K562 (cell line): ENCODE measurements around the gene FAM53A. TPM values are rescaled to one million over a fixed set of nuclear protein-coding genes. Genes with fewer than 3 reads are reported as not detected.

ENCODE experiments used
- ATAC-seq: fragments of 200-7000 bp; cut with Tn5 transposase; 3 replicates; pipeline ENCODE4 v1.9.1; 2020; ENCODE audit warnings: moderate library complexity
- BruUV-seq: library from RNA; stranded (reverse); fragments of 400-500 nt; replicated peaks from 2 replicates; lab custom pipeline; 2021; lab: Mats Ljungman, UMichigan
- CTCF ChIA-PET: fragments of 300-600 bp; formaldehyde crosslinking; extraction: SDS; loops from one replicate; lab custom pipeline; 2021; ENCODE audit warnings: low intra/inter-chr PET ratio; lab: Yijun Ruan, JAX
- POLR2A ChIA-PET: fragments of 300-600, 350-650 bp; sonication (Branson Sonifier 250); formaldehyde crosslinking; extraction: SDS; loops from one replicate; lab custom pipeline; 2021; ENCODE audit warnings: antibody characterized with exemption, inconsistent platforms; lab: Yijun Ruan, JAX
- DNase-seq, 4 experiments: peaks; one replicate each; pipeline versions ENCODE4 v3.0.0 to v3.0.0-alpha.2; 2011 to 2018; ENCODE audit warnings: low spot score in 3 of 4, mixed read lengths in 3 of 4; ENCODE audit errors: extremely low read depth in 1 of 4
- FAIRE-seq: peaks from 2 replicates; lab custom pipeline; 2011; peaks lifted over from hg19 to GRCh38; lab: Jason Lieb, UNC
- H2AFZ ChIP-seq: 2 replicates; pipeline ENCODE4 v1.6.0; 2011; ENCODE audit warnings: low read depth, low read length, control low read depth, inconsistent platforms
- H3K27ac ChIP-seq: fragments of 200-600 bp; 3 replicates; pipeline ENCODE4 v1.8.0; 2011; ENCODE audit warnings: low read depth, mild to moderate bottlenecking, control low read depth, inconsistent platforms, low read length, moderate library complexity, mixed read lengths; ENCODE audit errors: extremely low read depth
- H3K27me3 ChIP-seq, 2 experiments: fragments of 300-600 bp in 1 of 2; 2 replicates in 1 of 2; 3 replicates in 1 of 2; pipeline versions ENCODE4 v1.6.0 to v1.8.0; 2011; ENCODE audit warnings: inconsistent platforms in 2 of 2, low read length in 2 of 2, mild to moderate bottlenecking in 1 of 2, mixed read lengths in 1 of 2, moderate library complexity in 1 of 2; ENCODE audit not compliant: control insufficient read depth in 2 of 2, insufficient read depth in 2 of 2
- H3K36me3 ChIP-seq: fragments of 300-600 bp; 3 replicates; pipeline ENCODE4 v1.8.0; 2011; ENCODE audit warnings: mild to moderate bottlenecking, low read length, inconsistent platforms; ENCODE audit not compliant: control insufficient read depth, insufficient read depth
- H3K4me1 ChIP-seq, 2 experiments: fragments of 200-600 bp in 1 of 2; replicated peaks in 1 of 2; 2 replicates in 1 of 2; 3 replicates in 1 of 2; pipeline versions ENCODE4 v1.5.1 to v1.8.0; 2011; ENCODE audit warnings: inconsistent platforms in 2 of 2, low read length in 2 of 2, mild to moderate bottlenecking in 1 of 2, mixed read lengths in 1 of 2, moderate library complexity in 1 of 2; ENCODE audit not compliant: control insufficient read depth in 2 of 2, insufficient read depth in 2 of 2
- H3K4me2 ChIP-seq: 2 replicates; pipeline ENCODE4 v1.6.1; 2011; ENCODE audit warnings: low read length, control low read depth, inconsistent platforms, mixed read lengths; ENCODE audit not compliant: insufficient read depth
- H3K4me3 ChIP-seq: fragments of 200-600 bp; sonication (generic), shearing (Covaris generic); 2 replicates; pipeline ENCODE4 v1.5.1; 2016; ENCODE audit warnings: control low read depth, inconsistent platforms
- H3K79me2 ChIP-seq: fragments of 200-600 bp; 3 replicates; pipeline ENCODE4 v1.8.0; 2011; ENCODE audit warnings: low read length, inconsistent platforms; ENCODE audit not compliant: control insufficient read depth, insufficient read depth
- H3K9ac ChIP-seq, 2 experiments: 2 replicates each; pipeline versions ENCODE4 v1.6.0 to v1.6.1; 2011; ENCODE audit warnings: low read depth in 2 of 2, low read length in 2 of 2, control low read depth in 1 of 2, inconsistent platforms in 1 of 2, mild to moderate bottlenecking in 1 of 2, mixed read lengths in 1 of 2; ENCODE audit not compliant: insufficient read depth in 1 of 2
- H3K9me1 ChIP-seq: one replicate; pipeline ENCODE4 v1.6.0; 2011; ENCODE audit warnings: inconsistent platforms, mild to moderate bottlenecking, low read length, moderate library complexity; ENCODE audit not compliant: control insufficient read depth, insufficient read depth
- H3K9me3 ChIP-seq: replicated peaks from 2 replicates; pipeline ENCODE4 v1.5.1; 2011; ENCODE audit warnings: low read depth, low read length, inconsistent platforms; ENCODE audit not compliant: control insufficient read depth, insufficient read depth
- H4K20me1 ChIP-seq: replicated peaks from 2 replicates; pipeline ENCODE4 v1.6.1; 2011; ENCODE audit warnings: low read length, inconsistent platforms, mixed read lengths; ENCODE audit not compliant: control insufficient read depth, insufficient read depth
- GATAD2A ChIP-seq: fragments of 450-650 bp; IDR thresholded peaks from 2 replicates; pipeline ENCODE4 v1.6.1; 2017
- MYBL2 ChIP-seq, 2 experiments: fragments of 450-650 bp in 1 of 2; sonication (generic) in 1 of 2; formaldehyde crosslinking in 1 of 2; IDR thresholded peaks; 2 replicates each; pipeline versions ENCODE4 v1.6.1 to v1.8.1; 2017 to 2022; ENCODE audit warnings: borderline replicate concordance in 1 of 2, inconsistent platforms in 1 of 2, low read depth in 1 of 2, mild to moderate bottlenecking in 1 of 2, missing genetic modification reagents in 1 of 2, moderate library complexity in 1 of 2
- RBM39 ChIP-seq: fragments of 200-400 bp; formaldehyde crosslinking; optimal IDR thresholded peaks from 2 replicates; pipeline ENCODE3; 2018; ENCODE audit warnings: low read depth, low read length
- SMARCE1 ChIP-seq: fragments of 450-650 bp; IDR thresholded peaks from 2 replicates; pipeline ENCODE4 v1.7.1; 2016; ENCODE audit warnings: mild to moderate bottlenecking
- TFAP4 ChIP-seq: sonication (generic); formaldehyde crosslinking; IDR thresholded peaks from 2 replicates; pipeline ENCODE4 v1.8.0; 2022; ENCODE audit warnings: missing genetic modification reagents, mild to moderate bottlenecking, moderate library complexity, borderline replicate concordance
- ZBTB12 ChIP-seq: fragments of 250-450 bp; sonication (Bioruptor Pico); IDR thresholded peaks from 2 replicates; pipeline ENCODE4 v1.4.0; 2020
- ZBTB33 ChIP-seq: sonication (generic); formaldehyde crosslinking; IDR thresholded peaks from 2 replicates; pipeline ENCODE4 v1.8.1; 2023; ENCODE audit warnings: mild to moderate bottlenecking, missing genetic modification reagents
- WGBS: fragments of 100-300 bp; shearing (Covaris generic); methylation state at CpG from one replicate; pipeline ENCODE4 v1.1.6; 2016; ENCODE audit warnings: low coverage, mixed read lengths; ENCODE audit not compliant: insufficient coverage; ENCODE audit errors: missing lambda C conversion rate; 5-methylcytosine and 5-hydroxymethylcytosine counted together
- in situ Hi-C: fragments of 300-500 bp; cut with MboI; formaldehyde crosslinking; loops from 4 replicates; pipeline ENCODE4 v1.15.0; 2018; ENCODE audit warnings: inconsistent platforms, mixed read lengths
- intact Hi-C: fragments of 100-400 bp; cut with micrococcal nuclease; formaldehyde crosslinking; loops from 2 replicates; pipeline ENCODE4 v1.14.2; 2022
- polyA plus RNA-seq, 8 experiments: library from polyadenylated mRNA; depleted of rRNA in 4 of 8; stranded (reverse) in 5 of 8; unstranded in 3 of 8; fragments of >200 nt; fragmentation: Nextera tagmentation in 2 of 8; fragmentation: Illumina TruSeq in 1 of 8; extraction: Ambion mirVana in 2 of 8; extraction: Trizol in 1 of 8; gene quantifications; 2 replicates each; pipeline versions ENCODE4 v1.2.1 to v1.2.3, GENCODE V29; 2011 to 2014; ENCODE audit warnings: inconsistent platforms in 1 of 8, missing spikeins in 1 of 8
- total RNA-seq, 7 experiments: library from RNA; depleted of rRNA in 6 of 7; stranded (reverse); fragments of >200 nt in 6 of 7; fragmentation: Illumina TruSeq in 2 of 7; extraction: Trizol in 2 of 7; gene quantifications; 2 replicates each; pipeline versions ENCODE4 v1.2.1 to v1.2.3, GENCODE V29; 2011 to 2021; ENCODE audit warnings: low replicate concordance in 1 of 7

The FAM53A gene
- total and polyA plus RNA-seq, 9 of the 15 experiments (the other 6 are each of a cell fraction or from before 2014, with no cell fraction given), result 0.53 to 2.7 (median 1.4) TPM; not detected in 2

GRCh38 chr4:1596393-1596792, 87.7 kb downstream of the FAM53A start (continued):
- TF ChIP-seq ZBTB33 (CRISPR knock-in tag), result peak; percentile 89
- peak; percentile 37; the same call in 1 of the 2 replicates for TF ChIP-seq TFAP4 (CRISPR knock-in tag)

- no peak overlapping the region for H3K4me2 ChIP-seq
- no peak overlapping the region for H3K4me3 ChIP-seq
- H3K36me3 ChIP-seq, result no peaks in the 10 kb centered on the region
- peaks cover 7% of the 10 kb centered on the region for H3K9me3 ChIP-seq
- ChIA-PET POLR2A (no interaction called here), CTCF (no interaction called here)
- no peak for FAIRE-seq
- 34% methylated on average over 10 of the region's 10 CpGs for WGBS
- no peak for ATAC-seq
- no peaks in the 10 kb centered on the region for H4K20me1 ChIP-seq
- H3K9me1 ChIP-seq, result no peaks in the 10 kb centered on the region
- H3K27me3 ChIP-seq, result peaks cover 11 to 34% of the 10 kb centered on the region in 2 experiments; a peak in 4 of 5 replicates
- in situ Hi-C loops, result no loop called here
- intact Hi-C loops, result no loop called here
- no peak overlapping the region for H2AFZ ChIP-seq
- H3K27ac ChIP-seq, result no peak overlapping the region
- no peak for DNase-seq
- peaks cover 8 to 78% of the 10 kb centered on the region in 2 experiments for H3K4me1 ChIP-seq
- BruUV-seq, result no TSS peak
- no peak overlapping the region; a peak in 1 of 4 replicates for H3K9ac ChIP-seq
- no peak for TF ChIP-seq SMARCE1
- no peak for TF ChIP-seq ZBTB12 (CRISPR knock-in tag)
- TF ChIP-seq RBM39, result no peak
- TF ChIP-seq MYBL2 (IDR thresholded peaks at IDR 0.05; ENCODE audit: low read depth), result no peak
- TF ChIP-seq MYBL2 (CRISPR knock-in tag; IDR thresholded peaks at IDR 0.05; ENCODE audit: borderline replicate concordance), result 0 out of 2 replicates have a peak, but pooled peaks have one; percentile 17
- no peak for TF ChIP-seq GATAD2A
- H3K79me2 ChIP-seq, result no peaks in the 10 kb centered on the region
These were observed 88.3 kb downstream of the FAM53A start for GRCh38 chr4:1595789-1596325.
